Fibroblast of lung (primary cell): Measurements from ENCODE around the gene GHSR. TPM values are rescaled to one million over a fixed set of nuclear protein-coding genes. Genes with fewer than 3 reads are reported as not detected.

Experiments
- DNase-seq, 2 donors: peaks; one replicate each; pipeline versions ENCODE4 v3.0.0 to v3.0.0-alpha.2; 2010; ENCODE audit warnings: low read depth in 2 of 2
- H2AFZ ChIP-seq: 2 replicates; pipeline ENCODE4 v1.5.1; 2012; ENCODE audit warnings: low read length, control low read depth, inconsistent platforms
- H3K27ac ChIP-seq: 2 replicates; pipeline ENCODE4 v1.5.1; 2011; ENCODE audit warnings: low read length, control low read depth; ENCODE audit not compliant: insufficient read depth
- H3K27me3 ChIP-seq: 2 replicates; pipeline ENCODE4 v1.5.1; 2011; ENCODE audit warnings: mild to moderate bottlenecking, low read length; ENCODE audit not compliant: control insufficient read depth, insufficient read depth
- H3K36me3 ChIP-seq: 2 replicates; pipeline ENCODE4 v1.5.1; 2011; ENCODE audit warnings: low read length; ENCODE audit not compliant: control insufficient read depth, insufficient read depth
- H3K4me1 ChIP-seq: 2 replicates; pipeline ENCODE4 v1.5.1; 2011; ENCODE audit warnings: low read length; ENCODE audit not compliant: control insufficient read depth, insufficient read depth; ENCODE audit errors: extremely low read depth
- H3K4me2 ChIP-seq: 2 replicates; pipeline ENCODE4 v1.5.1; 2011; ENCODE audit warnings: low read length, control low read depth; ENCODE audit not compliant: insufficient read depth; ENCODE audit errors: extremely low read depth
- H3K4me3 ChIP-seq, 4 experiments: fragments of 200-600 bp in 1 of 4; sonication (generic) in 1 of 4; replicated peaks in 1 of 4; 2 replicates each; pipeline ENCODE4 v1.5.1; 2011 to 2016; ENCODE audit warnings: low read length in 4 of 4, low read depth in 3 of 4, mild to moderate bottlenecking in 3 of 4, control low read depth in 2 of 4, inconsistent platforms in 1 of 4, mixed read lengths in 1 of 4; ENCODE audit not compliant: insufficient read depth in 1 of 4; ENCODE audit errors: control extremely low read depth in 1 of 4
- H3K79me2 ChIP-seq: 2 replicates; pipeline ENCODE4 v1.5.1; 2012; ENCODE audit warnings: mild to moderate bottlenecking, low read length, inconsistent platforms; ENCODE audit not compliant: control insufficient read depth, insufficient read depth
- H3K9ac ChIP-seq: 2 replicates; pipeline ENCODE4 v1.5.1; 2011; ENCODE audit warnings: mild to moderate bottlenecking, low read length, control low read depth; ENCODE audit not compliant: insufficient read depth
- H3K9me3 ChIP-seq: 2 replicates; pipeline ENCODE4 v1.5.1; 2012; ENCODE audit warnings: low read depth, low read length; ENCODE audit not compliant: control insufficient read depth, insufficient read depth
- H4K20me1 ChIP-seq: 2 replicates; pipeline ENCODE4 v1.5.1; 2011; ENCODE audit warnings: low read length; ENCODE audit not compliant: control insufficient read depth, insufficient read depth; ENCODE audit errors: extremely low read depth
- CTCF ChIP-seq, 2 donors: IDR thresholded peaks in 1 of 2; conservative IDR thresholded peaks in 1 of 2; 1 replicate in 1 of 2; 2 replicates in 1 of 2; pipeline ENCODE4 v1.5.1; 2011 to 2012; ENCODE audit warnings: low read length in 2 of 2, control low read depth in 1 of 2, inconsistent platforms in 1 of 2, low read depth in 1 of 2, mild to moderate bottlenecking in 1 of 2
- EZH2 ChIP-seq: IDR thresholded peaks from 2 replicates; pipeline ENCODE4 v1.5.1; 2012; ENCODE audit warnings: low read length, control low read depth, mild to moderate bottlenecking; ENCODE audit errors: missing control alignments
- polyA plus RNA-seq, 2 donors: library from polyadenylated mRNA; depleted of rRNA in 1 of 2; stranded (reverse) in 1 of 2; unstranded in 1 of 2; fragments of >200 nt; gene quantifications; 2 replicates each; pipeline ENCODE4 v1.2.1, GENCODE V29; 2011 to 2012; ENCODE audit warnings: missing spikeins in 1 of 2
- total RNA-seq: library from RNA; depleted of rRNA; stranded (reverse); fragments of >200 nt; gene quantifications from 2 replicates; pipeline ENCODE4 v1.2.1, GENCODE V29; 2014

GHSR gene
- total and polyA plus RNA-seq, 2 donors (not counting 1 experiment from before 2014, with no cell fraction given), result not detected

- no peaks in the 10 kb centered on the region for H3K79me2 ChIP-seq
- H3K4me1 ChIP-seq, result no peaks in the 10 kb centered on the region
- H3K9me3 ChIP-seq, result no peaks in the 10 kb centered on the region
- H4K20me1 ChIP-seq, result no peaks in the 10 kb centered on the region
- H3K27me3 ChIP-seq, result peaks cover 20% of the 10 kb centered on the region
- no peak overlapping the region for H3K9ac ChIP-seq
- no peak for DNase-seq
- no peak overlapping the region for H3K4me2 ChIP-seq
- no peak for TF ChIP-seq EZH2
- TF ChIP-seq CTCF (conservative IDR thresholded peaks at IDR 0.05 in 1 of 2, IDR thresholded peaks at IDR 0.05 in 1 of 2; ENCODE audit: low read depth in 1 of 2, low read length in 2 of 2), result no peak
- no peaks in the 10 kb centered on the region for H3K36me3 ChIP-seq
- no peak overlapping the region for H2AFZ ChIP-seq
- H3K4me3 ChIP-seq, result no peak overlapping the region
- no peak overlapping the region for H3K27ac ChIP-seq
Observed at GRCh38 chr3:172442606-172443005, 5.7 kb downstream of the GHSR start.

- no peak overlapping the region for H3K4me3 ChIP-seq
- H3K36me3 ChIP-seq, result no peaks in the 10 kb centered on the region
- peaks cover 14% of the 10 kb centered on the region for H3K27me3 ChIP-seq
- no peak overlapping the region for H3K27ac ChIP-seq
- no peaks in the 10 kb centered on the region for H4K20me1 ChIP-seq
- DNase-seq, result no peak
- H3K4me2 ChIP-seq, result no peak overlapping the region
- H3K9ac ChIP-seq, result no peak overlapping the region
- no peaks in the 10 kb centered on the region for H3K9me3 ChIP-seq
- no peaks in the 10 kb centered on the region for H3K4me1 ChIP-seq
- H2AFZ ChIP-seq, result no peak overlapping the region
- no peaks in the 10 kb centered on the region for H3K79me2 ChIP-seq
- no peak for TF ChIP-seq CTCF (conservative IDR thresholded peaks at IDR 0.05 in 1 of 2, IDR thresholded peaks at IDR 0.05 in 1 of 2; ENCODE audit: low read depth in 1 of 2, low read length in 2 of 2)
- no peak for TF ChIP-seq EZH2
Observed at GRCh38 chr3:172441581-172441980, 6.7 kb downstream of the GHSR start.

- DNase-seq, result no peak
- peaks cover 8% of the 10 kb centered on the region for H3K27me3 ChIP-seq
- TF ChIP-seq EZH2, result no peak
- no peak for TF ChIP-seq CTCF (conservative IDR thresholded peaks at IDR 0.05 in 1 of 2, IDR thresholded peaks at IDR 0.05 in 1 of 2; ENCODE audit: low read depth in 1 of 2, low read length in 2 of 2)
Observed at GRCh38 chr3:172438186-172438585, 10.1 kb downstream of the GHSR start.

More at GRCh38 chr3:172438186-172438585, 10.1 kb downstream of the GHSR start:
- H3K9ac ChIP-seq, result no peak overlapping the region
- no peak overlapping the region for H3K4me2 ChIP-seq
- no peaks in the 10 kb centered on the region for H3K4me1 ChIP-seq
- H3K79me2 ChIP-seq, result no peaks in the 10 kb centered on the region
- H4K20me1 ChIP-seq, result no peaks in the 10 kb centered on the region
- H3K27ac ChIP-seq, result no peak overlapping the region
- no peaks in the 10 kb centered on the region for H3K36me3 ChIP-seq
- H2AFZ ChIP-seq, result no peak overlapping the region
- no peaks in the 10 kb centered on the region for H3K9me3 ChIP-seq
- no peak overlapping the region for H3K4me3 ChIP-seq
